Effector memory CD4-positive, alpha-beta T cell (primary cell): ENCODE data around the gene FOXN3.

ENCODE experiments used
- DNase-seq, 3 donors: peaks; one replicate each; pipeline ENCODE4 v3.0.0-alpha.2; 2020
- H3K27ac ChIP-seq: 2 replicates; pipeline ENCODE4 v1.7.0; 2013; ENCODE audit warnings: mild to moderate bottlenecking, low read length, moderate library complexity; ENCODE audit not compliant: insufficient read depth, poor library complexity, severe bottlenecking
- H3K27me3 ChIP-seq: replicated peaks from 2 replicates; pipeline ENCODE4 v1.7.0; 2013; ENCODE audit warnings: mild to moderate bottlenecking, low read length; ENCODE audit not compliant: insufficient read depth, control insufficient read depth, poor library complexity, severe bottlenecking
- H3K36me3 ChIP-seq: 2 replicates; pipeline ENCODE4 v1.7.0; 2013; ENCODE audit warnings: mild to moderate bottlenecking, low read length, moderate library complexity; ENCODE audit not compliant: control insufficient read depth, insufficient read depth
- H3K4me1 ChIP-seq: 2 replicates; pipeline ENCODE4 v1.7.0; 2013; ENCODE audit warnings: low read length, mild to moderate bottlenecking; ENCODE audit not compliant: control insufficient read depth, insufficient read depth, poor library complexity, severe bottlenecking
- H3K4me3 ChIP-seq: 2 replicates; pipeline ENCODE4 v1.7.0; 2013; ENCODE audit warnings: low read length, low read depth, mild to moderate bottlenecking; ENCODE audit not compliant: insufficient read depth, poor library complexity, severe bottlenecking
- H3K9me3 ChIP-seq: 2 replicates; pipeline ENCODE4 v1.7.0; 2013; ENCODE audit warnings: mild to moderate bottlenecking, low read length, moderate library complexity; ENCODE audit not compliant: control insufficient read depth

The FOXN3 gene

DNA sequence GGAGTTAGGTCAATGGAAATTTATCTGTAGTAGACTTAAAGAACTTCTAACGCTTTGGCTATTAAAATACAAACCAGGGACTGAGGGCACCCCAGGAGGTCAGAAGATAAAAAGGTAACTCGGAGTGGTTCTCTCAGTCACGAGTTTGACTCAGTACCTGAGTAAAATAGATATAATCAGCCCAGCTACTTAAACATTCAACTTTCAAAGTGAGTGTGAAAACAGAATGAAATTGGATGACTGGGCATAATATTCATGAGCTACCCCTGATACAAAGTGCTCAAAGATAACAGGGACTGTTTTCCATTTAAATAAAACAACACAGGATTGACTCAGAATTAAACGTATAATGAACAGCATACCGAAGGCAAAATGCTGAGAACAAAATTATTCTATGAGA, 75.0 kb downstream of the FOXN3 start:
- H3K4me3 ChIP-seq = no peak overlapping the region
- H3K27ac ChIP-seq = no peak overlapping the region
- H3K4me1 ChIP-seq = peaks cover 2% of the 10 kb centered on the region
- H3K36me3 ChIP-seq = no peaks in the 10 kb centered on the region
- H3K27me3 ChIP-seq = no peaks in the 10 kb centered on the region
- no peak for DNase-seq
- H3K9me3 ChIP-seq = no peaks in the 10 kb centered on the region

DNA sequence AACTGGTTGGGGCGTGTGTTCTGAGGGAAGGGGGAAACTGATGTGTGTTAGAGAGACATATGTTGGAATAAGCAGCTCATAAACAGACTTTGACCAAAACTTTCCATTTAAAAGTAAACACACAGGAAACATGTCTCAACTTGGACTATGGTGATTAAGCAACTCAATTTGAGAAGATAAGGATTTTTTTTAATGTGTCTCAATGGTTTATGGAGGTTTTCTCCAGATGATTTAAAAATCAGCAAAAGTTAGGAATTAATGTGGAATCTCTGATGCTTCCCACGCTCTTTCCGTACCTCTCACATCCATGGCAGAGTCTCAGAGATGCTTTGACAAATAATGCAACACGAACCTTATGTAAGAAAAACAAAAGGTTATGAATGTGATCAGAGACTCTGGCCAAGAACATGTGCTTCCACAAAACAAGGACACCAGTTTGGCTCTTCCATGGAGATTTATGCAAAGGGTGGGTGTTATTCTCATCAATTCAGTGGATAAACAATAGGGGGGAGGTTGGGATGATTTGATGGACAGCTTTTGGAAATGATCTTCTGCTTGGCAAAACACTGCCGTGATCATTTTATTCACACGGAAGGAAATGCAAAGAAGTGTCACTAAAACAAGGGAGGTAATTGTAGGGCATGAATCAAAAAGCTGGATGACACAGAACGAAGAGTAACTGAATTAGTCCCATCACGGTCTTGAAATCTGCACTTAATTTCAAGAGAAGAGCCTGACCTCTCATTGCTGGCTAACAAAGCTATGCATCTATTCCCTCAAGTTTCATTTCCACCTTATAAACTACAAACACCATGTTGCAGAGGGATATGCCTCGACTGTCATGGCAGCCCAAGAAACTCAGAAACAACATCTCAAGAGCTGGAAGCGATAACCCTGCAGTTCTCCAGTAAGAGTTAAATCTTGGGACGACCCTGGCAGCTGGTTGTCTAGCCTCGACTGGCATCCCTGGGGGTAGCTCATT, 76.5 kb downstream of the FOXN3 start:
- no peak overlapping the region for H3K27ac ChIP-seq
- H3K27me3 ChIP-seq = no peaks in the 10 kb centered on the region
- DNase-seq = no peak
- no peaks in the 10 kb centered on the region for H3K36me3 ChIP-seq
- H3K4me1 ChIP-seq = peaks cover 2% of the 10 kb centered on the region
- H3K9me3 ChIP-seq = no peaks in the 10 kb centered on the region
- H3K4me3 ChIP-seq = no peak overlapping the region

DNA sequence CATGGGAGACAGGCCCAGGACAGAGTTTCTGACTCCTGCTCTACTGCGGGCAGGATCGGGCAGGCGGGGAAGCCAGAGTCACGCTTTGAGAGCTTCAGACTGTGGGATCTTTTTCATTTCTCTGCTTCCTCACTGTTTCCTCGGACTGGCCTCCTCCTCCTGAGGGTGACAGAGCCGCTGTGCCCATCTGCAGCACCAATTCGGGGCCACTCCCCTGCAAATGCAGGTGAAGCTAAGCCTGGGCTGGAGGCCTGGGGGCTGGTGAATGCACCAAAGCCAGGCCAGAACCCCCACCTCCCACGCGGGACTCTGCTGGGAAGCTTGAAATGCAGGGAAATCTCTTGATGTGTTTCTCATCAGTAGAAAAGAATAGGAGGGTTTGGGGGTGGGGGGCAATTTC, 77.5 kb downstream of the FOXN3 start:
- no peaks in the 10 kb centered on the region for H3K9me3 ChIP-seq
- H3K4me1 ChIP-seq = peaks cover 2% of the 10 kb centered on the region
- no peak overlapping the region for H3K27ac ChIP-seq
- no peaks in the 10 kb centered on the region for H3K27me3 ChIP-seq
- no peak for DNase-seq
- H3K36me3 ChIP-seq = no peaks in the 10 kb centered on the region
- no peak overlapping the region for H3K4me3 ChIP-seq

DNA sequence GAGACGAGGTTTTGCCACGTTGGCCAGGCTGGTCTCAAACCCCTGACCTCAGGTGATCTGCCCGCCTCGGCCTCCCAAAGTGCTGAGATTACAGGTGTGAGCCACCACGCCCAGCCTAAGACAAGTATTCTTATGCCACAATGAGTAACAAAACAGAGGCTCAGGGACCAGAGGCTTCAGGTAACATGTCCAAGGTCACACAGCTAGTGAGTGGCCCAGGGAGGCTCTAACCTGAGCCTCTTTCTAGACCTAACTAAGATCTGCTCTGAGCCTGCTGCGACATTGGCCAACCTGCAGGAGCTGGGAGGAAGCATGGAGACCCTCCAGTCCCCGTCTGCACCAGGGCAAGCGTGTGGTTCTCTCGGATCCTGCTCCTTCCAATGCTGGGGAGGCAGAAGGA, 77.9 kb downstream of the FOXN3 start:
- no peak overlapping the region for H3K27ac ChIP-seq
- no peaks in the 10 kb centered on the region for H3K27me3 ChIP-seq
- H3K4me1 ChIP-seq = peaks cover 2% of the 10 kb centered on the region
- H3K4me3 ChIP-seq = no peak overlapping the region
- H3K9me3 ChIP-seq = no peaks in the 10 kb centered on the region
- H3K36me3 ChIP-seq = no peaks in the 10 kb centered on the region
- DNase-seq = no peak

DNA sequence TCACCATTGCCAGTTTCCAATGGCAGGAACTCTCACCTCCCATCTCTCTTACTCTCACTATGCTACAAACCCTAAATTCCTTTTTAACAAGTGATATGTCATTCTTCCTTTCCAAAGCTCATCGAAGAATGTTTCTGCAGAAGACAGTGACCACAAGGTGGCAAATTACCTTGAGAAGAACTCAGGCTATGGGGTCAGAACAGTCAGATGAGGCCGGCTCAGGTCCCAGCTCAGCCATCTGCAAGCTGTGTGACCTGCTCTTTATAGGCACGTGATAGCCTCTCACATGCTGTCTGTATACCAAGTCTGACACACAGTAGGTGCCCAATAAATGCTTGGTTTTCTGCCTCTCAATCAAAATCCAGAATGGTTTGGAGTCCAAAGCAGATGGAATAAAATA, 80.7 kb downstream of the FOXN3 start:
- no peak overlapping the region for H3K27ac ChIP-seq
- H3K36me3 ChIP-seq = no peaks in the 10 kb centered on the region
- H3K27me3 ChIP-seq = no peaks in the 10 kb centered on the region
- no peaks in the 10 kb centered on the region for H3K9me3 ChIP-seq
- DNase-seq = no peak
- peaks cover 2% of the 10 kb centered on the region for H3K4me1 ChIP-seq
- no peak overlapping the region for H3K4me3 ChIP-seq

DNA sequence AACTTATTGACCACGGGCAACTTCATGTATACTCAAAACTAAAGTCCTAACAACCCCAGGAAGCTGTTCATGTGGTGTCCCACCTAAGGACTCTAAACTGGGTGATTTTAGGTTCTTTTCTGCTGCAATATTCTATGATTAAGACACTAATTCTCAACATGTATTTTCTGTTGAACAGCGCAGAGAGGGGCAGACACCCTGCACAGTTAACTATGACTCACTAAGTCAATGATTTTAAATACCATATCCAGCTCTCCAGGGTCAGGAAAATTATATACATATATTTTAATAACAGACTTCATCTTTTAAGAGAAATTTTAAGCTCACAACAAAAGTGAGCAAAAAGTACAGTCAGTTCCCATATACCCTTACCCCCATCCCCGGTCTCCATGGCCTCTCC, 85.0 kb downstream of the FOXN3 start:
- H3K27ac ChIP-seq = no peak overlapping the region
- no peaks in the 10 kb centered on the region for H3K9me3 ChIP-seq
- DNase-seq = no peak
- H3K36me3 ChIP-seq = no peaks in the 10 kb centered on the region
- no peak overlapping the region for H3K4me3 ChIP-seq
- no peaks in the 10 kb centered on the region for H3K27me3 ChIP-seq
- no peaks in the 10 kb centered on the region for H3K4me1 ChIP-seq

DNA sequence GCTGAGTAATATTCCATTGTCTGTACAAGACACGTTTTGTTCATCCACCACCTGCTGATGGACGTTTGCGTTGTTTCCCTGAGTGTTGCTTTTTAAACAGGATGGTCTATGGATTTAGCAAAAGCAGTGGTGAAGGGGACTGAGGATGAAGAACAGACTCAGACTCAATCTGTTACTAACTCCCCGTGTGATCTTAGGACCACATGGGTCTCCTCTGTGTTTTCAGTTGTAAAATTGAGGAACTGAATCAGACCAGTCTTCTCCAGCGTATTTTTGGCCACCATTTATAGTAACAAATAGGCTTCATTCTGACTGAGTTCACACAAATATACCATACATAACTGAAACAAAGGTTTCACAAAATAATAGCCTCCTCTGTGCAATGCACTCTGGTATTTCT, 85.6 kb downstream of the FOXN3 start:
- no peak for DNase-seq
- Histone ChIP-seq H3K27ac (no peak overlapping the region), H3K4me3 (no peak overlapping the region), H3K27me3 (no peaks in the 10 kb centered on the region), H3K9me3 (no peaks in the 10 kb centered on the region), H3K36me3 (no peaks in the 10 kb centered on the region), H3K4me1 (no peaks in the 10 kb centered on the region)

DNA sequence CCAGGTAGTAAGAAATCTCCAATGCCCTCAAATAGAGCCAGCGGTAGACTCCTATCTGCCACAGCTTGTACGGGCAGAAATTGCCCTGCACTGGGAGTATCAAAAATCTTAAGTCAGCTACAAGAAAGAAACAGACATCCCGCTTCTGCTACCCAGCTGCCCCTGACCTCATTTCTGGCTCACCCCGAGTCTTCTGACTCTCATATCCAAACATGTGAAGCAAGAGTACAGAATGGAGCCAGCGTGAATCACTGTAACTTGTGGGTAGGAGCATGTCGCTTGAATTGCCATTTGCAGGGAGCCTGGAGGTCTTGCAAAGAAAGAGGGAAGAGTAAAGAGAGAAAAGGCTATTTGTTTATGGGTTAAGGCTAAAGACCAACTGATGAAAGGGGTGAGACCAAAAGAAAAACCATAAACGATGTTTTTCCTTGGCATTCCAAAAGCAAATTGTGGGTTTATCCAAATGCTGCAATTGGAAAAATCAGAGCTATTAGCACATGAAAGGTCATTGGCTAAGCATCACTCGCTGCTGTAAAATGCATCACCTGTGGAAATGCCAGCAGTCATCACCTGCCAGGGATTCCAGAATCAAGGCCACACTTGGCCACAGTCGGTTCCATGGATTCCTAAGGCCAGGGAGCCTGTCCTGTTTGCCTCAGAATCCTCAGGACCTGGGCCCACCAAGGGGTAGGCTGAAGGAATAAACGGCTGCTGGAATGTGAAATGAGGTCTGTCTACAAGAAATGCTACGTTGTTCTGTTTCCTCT, 86.6 kb downstream of the FOXN3 start:
- Histone ChIP-seq H3K27ac (no peak overlapping the region), H3K27me3 (no peaks in the 10 kb centered on the region), H3K36me3 (no peaks in the 10 kb centered on the region)

DNA sequence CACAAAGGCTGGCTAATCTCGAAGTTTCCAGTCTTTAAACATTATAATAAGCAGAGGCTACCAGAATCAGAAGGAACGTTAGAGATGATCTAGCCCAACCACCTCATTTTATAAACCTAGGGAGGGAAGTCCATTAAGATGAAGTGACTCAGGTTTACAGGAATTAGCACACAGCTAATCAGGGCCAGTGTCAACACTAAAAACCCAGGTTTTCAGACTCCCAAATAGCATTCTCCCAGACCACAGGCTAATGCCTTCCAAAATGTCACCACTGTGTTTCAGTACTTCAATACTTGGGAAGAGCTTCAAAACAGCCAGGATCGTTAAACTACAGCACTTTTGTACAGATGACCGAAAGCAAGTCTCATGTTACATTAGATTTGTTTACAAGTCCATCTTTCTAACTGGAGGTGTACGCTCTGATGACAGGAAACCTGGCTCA, 89.2 kb downstream of the FOXN3 start:
- Histone ChIP-seq H3K4me3 (no peak overlapping the region), H3K27me3 (no peaks in the 10 kb centered on the region), H3K27ac (no peak overlapping the region), H3K36me3 (no peaks in the 10 kb centered on the region), H3K9me3 (no peaks in the 10 kb centered on the region), H3K4me1 (peaks cover 7% of the 10 kb centered on the region)
- DNase-seq = no peak

More for the DNA sequence above, 86.6 kb downstream of the FOXN3 start:
- no peaks in the 10 kb centered on the region for H3K4me1 ChIP-seq
- H3K4me3 ChIP-seq = no peak overlapping the region
- H3K9me3 ChIP-seq = no peaks in the 10 kb centered on the region
- DNase-seq = no peak

DNA sequence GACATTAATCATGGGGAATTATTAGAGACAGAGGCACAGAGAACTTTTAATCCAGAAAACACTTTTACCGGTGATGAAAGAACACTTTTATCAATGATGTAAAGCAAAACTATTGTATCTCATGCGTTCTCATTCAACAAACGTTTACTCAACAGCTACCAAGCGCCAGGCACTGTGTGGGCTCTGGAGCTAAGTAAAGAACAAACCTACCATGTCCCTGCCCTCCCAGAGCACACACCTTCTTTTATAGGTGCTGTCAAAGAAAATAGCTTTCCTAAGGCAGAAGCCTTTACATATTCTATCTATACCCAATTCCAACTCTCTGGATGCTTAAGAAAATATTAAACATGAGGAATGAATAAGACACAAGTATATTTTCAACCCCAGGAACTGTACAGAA, 91.1 kb downstream of the FOXN3 start:
- Histone ChIP-seq H3K4me1 (peaks cover 7% of the 10 kb centered on the region), H3K36me3 (no peaks in the 10 kb centered on the region), H3K4me3 (no peak overlapping the region), H3K27ac (no peak overlapping the region), H3K27me3 (no peaks in the 10 kb centered on the region), H3K9me3 (no peaks in the 10 kb centered on the region)
- no peak for DNase-seq
